Lung (tissue), 12 donors: ENCODE data around the gene ATP6V0D1. TPM values are rescaled to one million over a fixed set of nuclear protein-coding genes. Genes with fewer than 3 reads are reported as not detected.

ENCODE experiments used
- ATAC-seq: fragments of 200-7000 bp; cut with Tn5 transposase; one replicate; pipeline ENCODE4 v1.9.1; 2020; ENCODE audit warnings: moderate number of reproducible peaks; ENCODE audit not compliant: insufficient read depth, low FRiP score
- DNase-seq, 3 donors: peaks; one replicate each; pipeline ENCODE4 v3.0.0-alpha.2; 2013 to 2017
- H3K27ac ChIP-seq, 2 donors: one replicate each; pipeline ENCODE4 v1.5.1; 2013; ENCODE audit warnings: mild to moderate bottlenecking in 2 of 2, moderate library complexity in 2 of 2, control low read depth in 1 of 2, inconsistent platforms in 1 of 2, low read depth in 1 of 2, low read length in 1 of 2
- H3K27me3 ChIP-seq, 3 donors: one replicate each; pipeline ENCODE4 v1.5.1; 2013; ENCODE audit warnings: low read length in 2 of 3; ENCODE audit not compliant: control insufficient read depth in 3 of 3, insufficient read depth in 3 of 3
- H3K36me3 ChIP-seq, 4 donors: one replicate each; pipeline ENCODE4 v1.5.1; 2013; ENCODE audit warnings: low read length in 4 of 4, mild to moderate bottlenecking in 1 of 4, moderate library complexity in 1 of 4; ENCODE audit not compliant: control insufficient read depth in 4 of 4, insufficient read depth in 4 of 4
- H3K4me1 ChIP-seq, 5 donors: one replicate each; pipeline ENCODE4 v1.5.1; 2013; ENCODE audit warnings: low read length in 5 of 5, mild to moderate bottlenecking in 2 of 5, moderate library complexity in 1 of 5; ENCODE audit not compliant: control insufficient read depth in 5 of 5, insufficient read depth in 5 of 5
- H3K4me3 ChIP-seq: one replicate; pipeline ENCODE4 v1.5.1; 2013; ENCODE audit warnings: mild to moderate bottlenecking, control low read depth, moderate library complexity
- H3K9ac ChIP-seq, 2 donors: one replicate each; pipeline ENCODE4 v1.5.1; 2013; ENCODE audit warnings: low read length in 2 of 2, control low read depth in 1 of 2; ENCODE audit not compliant: insufficient read depth in 1 of 2
- H3K9me3 ChIP-seq, 4 donors: one replicate each; pipeline ENCODE4 v1.5.1; 2013; ENCODE audit warnings: low read length in 3 of 4, mild to moderate bottlenecking in 1 of 4, moderate library complexity in 1 of 4; ENCODE audit not compliant: control insufficient read depth in 4 of 4, insufficient read depth in 3 of 4
- WGBS, 2 donors: extraction: QIAGEN DNeasy Blood & Tissue Kit; methylation state at CpG; one replicate each; pipeline ENCODE4 v1.1.7; 2013; 5-methylcytosine and 5-hydroxymethylcytosine counted together
- polyA plus RNA-seq, 2 donors: library from polyadenylated mRNA; stranded (reverse); fragments of 200-250 nt; gene quantifications; one replicate each; pipeline ENCODE4 v1.2.1, GENCODE V29; 2013
- total RNA-seq, 2 donors: library from RNA; depleted of rRNA in 1 of 2; stranded (reverse); fragments of >200 nt in 1 of 2; gene quantifications; one replicate each; pipeline ENCODE4 v1.2.1, GENCODE V29; 2014 to 2021
- TF ChIP-seq, protein P1 (sequence below): IDR thresholded peaks from 2 replicates; pipeline ENCODE4 v1.5.1; 2012; ENCODE audit warnings: mild to moderate bottlenecking; ENCODE audit errors: control extremely low read depth, extremely low read depth
- donor health status: control.
- donor health status: control.
- donor health status: Bipolar disorder and iron deficiency.
- donor health status: healthy.
- donor health status: DM: yes; HTN: yes; CAD: no.

The ATP6V0D1 gene
- total and polyA plus RNA-seq, 4 donors = 39.6 to 249 (median 136) TPM

DNA sequence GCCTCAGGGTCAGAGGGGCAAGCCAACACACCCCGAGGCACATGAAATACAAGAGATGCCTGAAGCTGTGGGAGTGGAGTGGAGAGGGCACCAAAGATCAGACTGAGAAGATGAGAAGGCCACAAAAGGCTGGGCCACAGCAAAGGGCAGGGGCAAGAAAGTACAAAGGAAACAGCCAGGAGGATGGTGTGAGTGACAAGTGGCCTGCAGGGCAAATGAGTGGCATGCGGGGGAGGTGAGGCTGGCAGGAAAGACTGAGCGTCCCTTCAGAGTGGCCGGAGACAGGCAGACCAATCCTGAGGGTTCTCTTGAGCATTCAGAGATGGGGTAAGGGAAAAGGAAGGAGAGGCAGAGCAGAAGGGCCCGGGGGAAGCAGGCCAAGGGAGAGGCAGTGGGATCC, 26.9 kb downstream of the ATP6V0D1 start:
- no peak overlapping the region for H3K9ac ChIP-seq
- DNase-seq = no peak
- H3K4me3 ChIP-seq = no peak overlapping the region
- H3K9me3 ChIP-seq = no peaks in the 10 kb centered on the region
- TF ChIP-seq, protein P1, sequence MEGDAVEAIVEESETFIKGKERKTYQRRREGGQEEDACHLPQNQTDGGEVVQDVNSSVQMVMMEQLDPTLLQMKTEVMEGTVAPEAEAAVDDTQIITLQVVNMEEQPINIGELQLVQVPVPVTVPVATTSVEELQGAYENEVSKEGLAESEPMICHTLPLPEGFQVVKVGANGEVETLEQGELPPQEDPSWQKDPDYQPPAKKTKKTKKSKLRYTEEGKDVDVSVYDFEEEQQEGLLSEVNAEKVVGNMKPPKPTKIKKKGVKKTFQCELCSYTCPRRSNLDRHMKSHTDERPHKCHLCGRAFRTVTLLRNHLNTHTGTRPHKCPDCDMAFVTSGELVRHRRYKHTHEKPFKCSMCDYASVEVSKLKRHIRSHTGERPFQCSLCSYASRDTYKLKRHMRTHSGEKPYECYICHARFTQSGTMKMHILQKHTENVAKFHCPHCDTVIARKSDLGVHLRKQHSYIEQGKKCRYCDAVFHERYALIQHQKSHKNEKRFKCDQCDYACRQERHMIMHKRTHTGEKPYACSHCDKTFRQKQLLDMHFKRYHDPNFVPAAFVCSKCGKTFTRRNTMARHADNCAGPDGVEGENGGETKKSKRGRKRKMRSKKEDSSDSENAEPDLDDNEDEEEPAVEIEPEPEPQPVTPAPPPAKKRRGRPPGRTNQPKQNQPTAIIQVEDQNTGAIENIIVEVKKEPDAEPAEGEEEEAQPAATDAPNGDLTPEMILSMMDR = no peak
- no peaks in the 10 kb centered on the region for H3K27me3 ChIP-seq
- H3K4me1 ChIP-seq = peaks cover 14 to 60% (median 40%) of the 10 kb centered on the region in 5 donors
- 74 to 88% methylated on average over 5 of the region's 5 CpGs for WGBS, 2 donors
- ATAC-seq = no peak
- peaks cover 0 to 39% (median 4%) of the 10 kb centered on the region in 4 donors for H3K36me3 ChIP-seq
- peak overlapping the region in 1 of 2 donors; percentile 10 for H3K27ac ChIP-seq

GRCh38 chr16:67451704-67452435, 29.1 kb downstream of the ATP6V0D1 start:
- DNase-seq (no peak), ATAC-seq (no peak)
- TF ChIP-seq, protein P1 = no peak
- Histone ChIP-seq H3K27me3 (no peaks in the 10 kb centered on the region), H3K9me3 (no peaks in the 10 kb centered on the region), H3K27ac (peak overlapping the region in 1 of 2 donors; percentile 54), H3K9ac (no peak overlapping the region), H3K4me1 (peaks cover 16 to 54% (median 28%) of the 10 kb centered on the region in 5 donors), H3K36me3 (peaks cover 0 to 52% (median 4%) of the 10 kb centered on the region in 4 donors), H3K4me3 (no peak overlapping the region)
- WGBS, 2 donors = 58 to 73% methylated on average over 2 of the region's 2 CpGs

DNA sequence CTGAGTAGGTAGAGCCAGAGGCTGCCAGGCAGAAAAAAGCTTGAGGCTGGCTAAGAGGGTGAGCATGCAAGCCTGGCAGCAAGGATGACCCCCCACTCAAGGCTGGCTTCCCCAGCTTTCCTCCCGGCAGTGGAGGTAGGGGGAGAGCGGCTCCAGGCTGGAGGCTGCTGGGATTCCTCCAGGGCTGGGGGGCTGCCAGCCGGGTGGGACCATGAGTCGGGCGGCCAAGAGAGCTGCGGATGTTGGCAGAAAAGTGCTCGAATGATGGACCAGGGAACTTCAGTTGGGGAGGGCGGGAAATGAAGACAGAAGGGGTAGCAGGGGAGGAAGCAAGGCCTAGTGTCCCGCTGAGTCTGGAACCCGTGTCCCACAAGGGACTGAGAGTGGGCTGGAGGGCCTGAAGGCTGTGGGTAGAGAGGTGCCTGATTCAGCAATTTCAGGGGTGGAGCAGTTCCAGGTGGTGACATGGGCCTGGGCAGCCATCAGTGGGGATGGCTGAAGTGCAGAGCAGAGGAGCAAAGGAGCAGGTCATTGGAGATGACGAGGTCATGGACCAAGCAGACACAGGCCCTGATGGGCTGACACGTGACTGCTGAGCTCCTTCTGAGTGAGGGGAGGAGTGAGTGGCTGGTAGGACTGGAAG, 29.8 kb downstream of the ATP6V0D1 start:
- Histone ChIP-seq H3K9me3 (no peaks in the 10 kb centered on the region), H3K4me1 (peaks cover 20 to 55% (median 35%) of the 10 kb centered on the region in 5 donors), H3K4me3 (no peak overlapping the region), H3K9ac (no peak overlapping the region), H3K27ac (peak overlapping the region in 1 of 2 donors; percentile 54), H3K27me3 (no peaks in the 10 kb centered on the region), H3K36me3 (peaks cover 0 to 53% (median 4%) of the 10 kb centered on the region in 4 donors)
- TF ChIP-seq, protein P1 = no peak
- WGBS, 2 donors = 79 to 86% methylated on average over 12 of the region's 12 CpGs
- no peak for ATAC-seq
- peak in 2 of 3 donors; percentile 43 to 72 for DNase-seq
